Measurements from ENCODE around the gene ADIPOQ. TPM values are rescaled to one million over a fixed set of nuclear protein-coding genes. Genes with fewer than 3 reads are reported as not detected.

Gene ADIPOQ
- total and polyA plus RNA-seq, 2 of the 4 experiments (the other 2 are of a cell fraction), result not detected

DNA sequence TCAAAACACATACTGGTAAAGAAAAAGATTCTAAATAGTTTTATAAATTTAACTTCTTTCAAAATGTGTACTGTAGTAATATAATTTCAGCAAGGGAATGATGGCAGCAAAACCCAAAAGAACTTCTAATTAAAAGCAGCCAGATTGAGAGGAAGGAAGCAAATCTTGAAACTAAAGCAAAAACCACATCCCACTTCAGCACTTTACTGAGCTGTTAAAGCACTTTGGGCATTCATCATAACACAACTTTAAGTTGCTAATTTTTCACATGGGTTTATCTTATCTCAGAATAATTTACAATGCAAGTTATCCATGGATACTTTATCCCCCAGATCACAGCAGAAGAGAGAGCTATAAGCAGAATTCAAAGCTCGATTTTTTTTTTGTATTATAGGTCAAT lies 42.2 kb upstream of the ADIPOQ start:
- in situ Hi-C loops (cut with MboI; ENCODE audit: low sequenced_read_pairs) (loop anchor here (25.0 kb wide), 1 partner anchor 813 kb away; no protein-coding TSS in a partner anchor), dilution Hi-C loops (cut with HindIII; ENCODE audit: low sequenced_read_pairs, unreplicated experiment) (no loop called here), intact Hi-C loops (cut with micrococcal nuclease) (no loop called here)
- H3K9me3 ChIP-seq (ENCODE audit: control insufficient read depth, insufficient read depth, low read length), result no peaks in the 10 kb centered on the region
- no peak overlapping the region for H2AK5ac ChIP-seq (ENCODE audit: low read depth, low read length)
- H4K91ac ChIP-seq (ENCODE audit: insufficient read depth, low read depth, low read length), result no peak overlapping the region
- no peak overlapping the region for H3K56ac ChIP-seq (ENCODE audit: extremely low read depth, insufficient read depth, low read length)
- H2AK9ac ChIP-seq (replicated peaks; ENCODE audit: low read depth, low read length, poor library complexity), result no peak overlapping the region
- H3K14ac ChIP-seq (replicated peaks; ENCODE audit: low read depth, low read length), result no peak overlapping the region
- no peak overlapping the region for H4K5ac ChIP-seq (ENCODE audit: low read depth, low read length)
- H4K8ac ChIP-seq (ENCODE audit: low read depth in 2 of 2, low read length in 2 of 2), result no peak overlapping the region
- no CpG with 5 or more reads among the region's 1 CpG for WGBS, 2 experiments (ENCODE audit: extremely low coverage in 2 of 2, insufficient read length in 1 of 2)
- ChIA-PET POLR2A (ENCODE audit: unreplicated experiment) (no interaction called here), CTCF (no interaction called here)
- no peak overlapping the region for H3K27ac ChIP-seq (ENCODE audit: insufficient read depth, low read length)
- no peak overlapping the region for H2BK5ac ChIP-seq (ENCODE audit: low read depth, low read length, poor library complexity, severe bottlenecking)
- ATAC-seq (ENCODE audit: low read depth) (no peak), DNase-seq (no peak)
- H3K27me3 ChIP-seq (ENCODE audit: control insufficient read depth, insufficient read depth, low read length), result no peaks in the 10 kb centered on the region
- H3K18ac ChIP-seq (ENCODE audit: low read depth, low read length), result no peak overlapping the region
- no peak overlapping the region for H2BK120ac ChIP-seq (ENCODE audit: low read depth, low read length)
- H3K4me2 ChIP-seq (ENCODE audit: low read depth, low read length), result no peak overlapping the region
- no peaks in the 10 kb centered on the region for H3K4me1 ChIP-seq (ENCODE audit: control insufficient read depth, insufficient read depth, low read length)
- no peaks in the 10 kb centered on the region for H3K9me1 ChIP-seq (ENCODE audit: insufficient read depth, low read length)
- no TSS peak for BruUV-seq (replicated peaks)
- H3K4ac ChIP-seq (ENCODE audit: low read depth, low read length), result no peak overlapping the region
- no peak overlapping the region for H2BK15ac ChIP-seq (ENCODE audit: low read depth, low read length)
- no peak overlapping the region for H3K9ac ChIP-seq (ENCODE audit: low read depth, low read length)
- no peak overlapping the region for H3K23ac ChIP-seq (ENCODE audit: low read depth, low read length)
- no peak overlapping the region for H2BK20ac ChIP-seq (ENCODE audit: low read depth, low read length)
- no peak overlapping the region for H3K4me3 ChIP-seq (ENCODE audit: insufficient read depth, low read depth, low read length)
- H3K36me3 ChIP-seq (ENCODE audit: control insufficient read depth, insufficient read depth, low read length), result peaks cover 6% of the 10 kb centered on the region; the same call in 1 of the 2 replicates
- no peak overlapping the region for H2AFZ ChIP-seq (replicated peaks; ENCODE audit: low read length, poor library complexity)
- no peak for TF ChIP-seq RCOR1 (IDR thresholded peaks at IDR 0.05; ENCODE audit: insufficient replicate concordance, low read length)
- no peak for TF ChIP-seq NFE2L2 (IDR thresholded peaks at IDR 0.05; ENCODE audit: low read depth, low read length)
- no peak for TF ChIP-seq CHD1 (IDR thresholded peaks at IDR 0.05; ENCODE audit: low read depth, low read length)
- no peak for TF ChIP-seq USF2 (IDR thresholded peaks at IDR 0.05; ENCODE audit: low read depth, low read length)
- TF ChIP-seq SMC3 (IDR thresholded peaks at IDR 0.05; ENCODE audit: low read depth, low read length), result no peak
- TF ChIP-seq, protein P1, sequence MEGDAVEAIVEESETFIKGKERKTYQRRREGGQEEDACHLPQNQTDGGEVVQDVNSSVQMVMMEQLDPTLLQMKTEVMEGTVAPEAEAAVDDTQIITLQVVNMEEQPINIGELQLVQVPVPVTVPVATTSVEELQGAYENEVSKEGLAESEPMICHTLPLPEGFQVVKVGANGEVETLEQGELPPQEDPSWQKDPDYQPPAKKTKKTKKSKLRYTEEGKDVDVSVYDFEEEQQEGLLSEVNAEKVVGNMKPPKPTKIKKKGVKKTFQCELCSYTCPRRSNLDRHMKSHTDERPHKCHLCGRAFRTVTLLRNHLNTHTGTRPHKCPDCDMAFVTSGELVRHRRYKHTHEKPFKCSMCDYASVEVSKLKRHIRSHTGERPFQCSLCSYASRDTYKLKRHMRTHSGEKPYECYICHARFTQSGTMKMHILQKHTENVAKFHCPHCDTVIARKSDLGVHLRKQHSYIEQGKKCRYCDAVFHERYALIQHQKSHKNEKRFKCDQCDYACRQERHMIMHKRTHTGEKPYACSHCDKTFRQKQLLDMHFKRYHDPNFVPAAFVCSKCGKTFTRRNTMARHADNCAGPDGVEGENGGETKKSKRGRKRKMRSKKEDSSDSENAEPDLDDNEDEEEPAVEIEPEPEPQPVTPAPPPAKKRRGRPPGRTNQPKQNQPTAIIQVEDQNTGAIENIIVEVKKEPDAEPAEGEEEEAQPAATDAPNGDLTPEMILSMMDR (conservative IDR thresholded peaks at IDR 0.05; ENCODE audit: low read depth, low read length), result no peak
- TF ChIP-seq MAZ (IDR thresholded peaks at IDR 0.05; ENCODE audit: borderline replicate concordance, low read depth, low read length), result no peak
- TF ChIP-seq RFX5 (IDR thresholded peaks at IDR 0.05; ENCODE audit: low read depth, low read length), result no peak
- TF ChIP-seq FOS (IDR thresholded peaks at IDR 0.05; ENCODE audit: low read depth, low read length), result no peak
- TF ChIP-seq BHLHE40 (IDR thresholded peaks at IDR 0.05; ENCODE audit: low read depth, low read length), result no peak
- TF ChIP-seq MAFK (IDR thresholded peaks at IDR 0.05; ENCODE audit: low read depth, low read length), result no peak
- TF ChIP-seq POLR2A (IDR thresholded peaks at IDR 0.05; ENCODE audit: low read depth, low read length), result no peak
- no peak for TF ChIP-seq MXI1 (IDR thresholded peaks at IDR 0.05; ENCODE audit: borderline replicate concordance, low read depth, low read length)
- no peak for TF ChIP-seq CEBPB (IDR thresholded peaks at IDR 0.05; ENCODE audit: low read depth, low read length)
- TF ChIP-seq RAD21 (IDR thresholded peaks at IDR 0.05; ENCODE audit: low read length), result no peak
- no peak for TF ChIP-seq ELK1 (IDR thresholded peaks at IDR 0.05; ENCODE audit: borderline replicate concordance, low read depth, low read length)
- H4K20me1 ChIP-seq (ENCODE audit: insufficient read depth, low read length), result no peaks in the 10 kb centered on the region
- peaks cover 6 to 12% of the 10 kb centered on the region in 2 experiments for H3K79me1 ChIP-seq (ENCODE audit: low read depth in 1 of 2, low read length in 2 of 2)
